ENCODE measurements around the gene ASB18.

The ASB18 gene

GRCh38 chr2:236205867-236206645, 58.1 kb downstream of the ASB18 start:
- DNase-seq = no peak

- no peak for DNase-seq
These were observed 59.3 kb downstream of the ASB18 start for GRCh38 chr2:236204953-236205352.

- no peak for DNase-seq
These were observed 63.8 kb downstream of the ASB18 start for GRCh38 chr2:236200378-236200777.

- DNase-seq = no peak
These were observed 67.8 kb downstream of the ASB18 start for GRCh38 chr2:236196366-236196765.

GRCh38 chr2:236195726-236196125, 68.5 kb downstream of the ASB18 start:
- DNase-seq = no peak

GRCh38 chr2:236194786-236195185, 69.4 kb downstream of the ASB18 start:
- DNase-seq = no peak

- DNase-seq = no peak
These were observed 71.2 kb downstream of the ASB18 start for GRCh38 chr2:236193026-236193425.

GRCh38 chr2:236190674-236191073, 73.5 kb downstream of the ASB18 start:
- DNase-seq = no peak

- DNase-seq = no peak
These were observed 79.5 kb downstream of the ASB18 start for GRCh38 chr2:236184701-236185100.

GRCh38 chr2:236180831-236181453, 83.3 kb downstream of the ASB18 start:
- peak; percentile 71 for DNase-seq

GRCh38 chr2:236180076-236180816, 84.0 kb downstream of the ASB18 start:
- no peak for DNase-seq

GRCh38 chr2:236179236-236180075, 84.8 kb downstream of the ASB18 start:
- DNase-seq = no peak

- no peak for DNase-seq
These were observed 85.3 kb downstream of the ASB18 start for GRCh38 chr2:236178890-236179235.

- peak; percentile 72 for DNase-seq
These were observed 86.0 kb downstream of the ASB18 start for GRCh38 chr2:236177967-236178889.

GRCh38 chr2:236177604-236177966, 86.6 kb downstream of the ASB18 start:
- DNase-seq = peak; percentile 73

- DNase-seq = no peak
These were observed 87.3 kb downstream of the ASB18 start for GRCh38 chr2:236176951-236177350.

GRCh38 chr2:236176417-236176816, 87.8 kb downstream of the ASB18 start:
- no peak for DNase-seq

- DNase-seq = no peak
These were observed 88.6 kb downstream of the ASB18 start for GRCh38 chr2:236175548-236176150.

- no peak for DNase-seq
These were observed 90.2 kb downstream of the ASB18 start for GRCh38 chr2:236173729-236174607.

- DNase-seq = no peak
These were observed 91.0 kb downstream of the ASB18 start for GRCh38 chr2:236173036-236173728.

All from activated CD4-positive, alpha-beta T cell treated with anti-CD3 and anti-CD28 coated beads for 48 hours (primary cell).